ENCODE measurements around the gene LAMA3. TPM values are rescaled to one million over a fixed set of nuclear protein-coding genes. Genes with fewer than 3 reads are reported as not detected.

LAMA3 gene
- total RNA-seq, 1 donor from 2014 or later: 69.8 TPM

GRCh38 chr18:23870676-23871380, 181.6 kb downstream of the LAMA3 start:
- no peak for TF ChIP-seq CTCF (conservative IDR thresholded peaks at IDR 0.05; ENCODE audit: low read depth, low read length)
- H3K4me3 ChIP-seq (ENCODE audit: low read depth, low read length): no peak overlapping the region
- DNase-seq (ENCODE audit: low read depth): no peak

- no peak for TF ChIP-seq CTCF (conservative IDR thresholded peaks at IDR 0.05; ENCODE audit: low read depth, low read length)
- no peak overlapping the region for H3K4me3 ChIP-seq (ENCODE audit: low read depth, low read length)
- no peak for DNase-seq (ENCODE audit: low read depth)
Observed at GRCh38 chr18:23871410-23871809, 182.2 kb downstream of the LAMA3 start.

- DNase-seq (ENCODE audit: low read depth): no peak
- H3K4me3 ChIP-seq (ENCODE audit: low read depth, low read length): no peak overlapping the region
- no peak for TF ChIP-seq CTCF (conservative IDR thresholded peaks at IDR 0.05; ENCODE audit: low read depth, low read length)
Observed at GRCh38 chr18:23872701-23873550, 183.7 kb downstream of the LAMA3 start.

GRCh38 chr18:23875966-23876895, 187.0 kb downstream of the LAMA3 start:
- no peak for DNase-seq (ENCODE audit: low read depth)
- TF ChIP-seq CTCF (conservative IDR thresholded peaks at IDR 0.05; ENCODE audit: low read depth, low read length): no peak
- no peak overlapping the region for H3K4me3 ChIP-seq (ENCODE audit: low read depth, low read length)

GRCh38 chr18:23876921-23877320, 187.7 kb downstream of the LAMA3 start:
- DNase-seq (ENCODE audit: low read depth): no peak
- TF ChIP-seq CTCF (conservative IDR thresholded peaks at IDR 0.05; ENCODE audit: low read depth, low read length): no peak
- no peak overlapping the region for H3K4me3 ChIP-seq (ENCODE audit: low read depth, low read length)

GRCh38 chr18:23877371-23877770, 188.1 kb downstream of the LAMA3 start:
- H3K4me3 ChIP-seq (ENCODE audit: low read depth, low read length): no peak overlapping the region
- no peak for TF ChIP-seq CTCF (conservative IDR thresholded peaks at IDR 0.05; ENCODE audit: low read depth, low read length)
- DNase-seq (ENCODE audit: low read depth): no peak
